EL (cell line): Measurements from ENCODE around the gene RAP2C.

ENCODE experiments used
- DNase-seq: peaks from one replicate; pipeline ENCODE4 v3.0.0-alpha.2; 2016

Gene RAP2C

GRCh38 chrX:132219343-132219768 lies at the start of gene RAP2C:
RAP2C (minus strand) TSS chrX:132219447; CDS start chrX:132217268, 2,179 bp downstream.
- peak; percentile 63 for DNase-seq

DNA sequence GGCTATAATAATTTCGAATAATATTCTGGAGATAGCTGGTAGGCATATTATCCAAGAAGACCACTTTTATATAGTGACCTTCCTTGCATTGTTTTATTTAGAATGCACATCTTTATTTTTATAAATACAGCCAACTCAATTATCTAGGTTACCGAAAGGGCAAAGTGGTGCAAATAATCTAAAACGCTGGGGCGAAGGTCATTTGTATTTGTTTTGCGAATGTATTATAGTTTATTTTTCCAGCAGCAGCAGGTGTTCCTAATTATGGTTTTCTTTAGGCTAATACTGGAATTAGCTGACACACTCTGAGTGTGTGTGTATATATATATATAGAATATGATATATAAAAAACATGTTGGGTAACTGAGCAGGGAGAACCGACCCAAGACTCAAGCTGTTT lies 48.1 kb upstream of the RAP2C start:
- DNase-seq, result no peak

- DNase-seq, result no peak
These were observed 47.5 kb upstream of the RAP2C start for GRCh38 chrX:132266583-132267355.

GRCh38 chrX:132263127-132263526 lies 43.9 kb upstream of the RAP2C start:
- DNase-seq, result no peak

GRCh38 chrX:132258509-132258908 lies 39.3 kb upstream of the RAP2C start:
- DNase-seq, result no peak

DNA sequence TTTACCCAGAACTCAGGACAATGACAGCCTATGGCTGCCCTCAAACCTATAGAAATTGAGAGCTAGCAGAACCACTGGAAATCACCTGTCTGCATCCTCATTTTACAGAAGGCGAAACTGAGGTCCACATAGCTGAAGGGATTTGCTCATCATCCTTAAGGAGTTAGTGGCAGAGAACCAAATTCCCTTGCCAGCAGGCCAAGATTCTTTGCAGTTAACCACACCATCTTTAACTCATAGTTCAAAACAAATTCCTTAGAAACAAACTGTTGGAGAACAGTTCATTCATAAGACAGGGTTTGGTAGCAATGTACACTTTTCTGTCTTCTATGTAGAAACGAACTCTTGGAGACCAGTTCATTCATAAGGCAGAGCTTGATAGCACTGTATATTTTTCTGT lies 37.9 kb upstream of the RAP2C start:
- DNase-seq, result no peak

DNA sequence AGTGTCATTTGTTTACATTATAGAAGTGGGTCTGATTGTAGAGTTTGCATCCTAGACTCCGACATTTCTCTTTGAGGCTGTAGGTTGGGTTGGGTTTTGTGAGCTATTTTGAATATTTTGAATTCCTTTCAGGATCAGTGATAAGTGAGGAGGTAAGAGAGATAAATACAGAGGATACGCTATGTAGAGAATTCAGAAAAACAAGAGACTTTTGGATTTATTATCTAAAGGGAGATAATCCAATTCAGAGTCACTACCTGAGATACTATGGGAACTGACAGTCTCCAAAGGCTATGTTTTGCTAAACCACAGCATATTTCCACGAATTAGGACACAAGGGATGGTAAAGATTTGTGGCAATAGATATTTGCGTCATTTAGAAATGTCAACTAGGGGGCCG lies 16.9 kb upstream of the RAP2C start:
- no peak for DNase-seq

- DNase-seq, result no peak
These were observed 16.2 kb upstream of the RAP2C start for GRCh38 chrX:132235488-132235887.

DNA sequence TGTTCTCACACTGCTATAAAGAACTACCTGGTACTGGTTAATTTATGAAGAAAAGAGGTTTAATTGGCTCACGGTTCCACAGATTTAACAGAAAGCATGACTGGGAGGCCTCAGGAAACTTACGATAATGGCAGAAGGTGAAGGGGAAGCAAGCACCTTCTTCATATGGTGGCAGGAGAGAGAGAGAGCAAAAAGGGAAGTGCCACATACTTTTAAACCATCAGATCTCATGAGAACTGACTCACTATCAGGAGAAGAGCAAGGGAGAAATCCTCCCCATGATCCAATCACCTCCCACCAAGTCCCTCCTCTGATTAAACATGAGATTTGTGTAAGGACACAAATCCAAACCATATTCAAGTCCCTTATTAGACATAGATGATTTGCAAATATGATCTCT lies 12.3 kb upstream of the RAP2C start:
- DNase-seq, result no peak

GRCh38 chrX:132227383-132228112 lies 8.3 kb upstream of the RAP2C start:
- DNase-seq, result no peak

- DNase-seq, result no peak
These were observed 6.9 kb upstream of the RAP2C start for GRCh38 chrX:132226169-132226568.

GRCh38 chrX:132218100-132218812 lies 991 bp downstream of the RAP2C start:
- DNase-seq, result peak; percentile 82

DNA sequence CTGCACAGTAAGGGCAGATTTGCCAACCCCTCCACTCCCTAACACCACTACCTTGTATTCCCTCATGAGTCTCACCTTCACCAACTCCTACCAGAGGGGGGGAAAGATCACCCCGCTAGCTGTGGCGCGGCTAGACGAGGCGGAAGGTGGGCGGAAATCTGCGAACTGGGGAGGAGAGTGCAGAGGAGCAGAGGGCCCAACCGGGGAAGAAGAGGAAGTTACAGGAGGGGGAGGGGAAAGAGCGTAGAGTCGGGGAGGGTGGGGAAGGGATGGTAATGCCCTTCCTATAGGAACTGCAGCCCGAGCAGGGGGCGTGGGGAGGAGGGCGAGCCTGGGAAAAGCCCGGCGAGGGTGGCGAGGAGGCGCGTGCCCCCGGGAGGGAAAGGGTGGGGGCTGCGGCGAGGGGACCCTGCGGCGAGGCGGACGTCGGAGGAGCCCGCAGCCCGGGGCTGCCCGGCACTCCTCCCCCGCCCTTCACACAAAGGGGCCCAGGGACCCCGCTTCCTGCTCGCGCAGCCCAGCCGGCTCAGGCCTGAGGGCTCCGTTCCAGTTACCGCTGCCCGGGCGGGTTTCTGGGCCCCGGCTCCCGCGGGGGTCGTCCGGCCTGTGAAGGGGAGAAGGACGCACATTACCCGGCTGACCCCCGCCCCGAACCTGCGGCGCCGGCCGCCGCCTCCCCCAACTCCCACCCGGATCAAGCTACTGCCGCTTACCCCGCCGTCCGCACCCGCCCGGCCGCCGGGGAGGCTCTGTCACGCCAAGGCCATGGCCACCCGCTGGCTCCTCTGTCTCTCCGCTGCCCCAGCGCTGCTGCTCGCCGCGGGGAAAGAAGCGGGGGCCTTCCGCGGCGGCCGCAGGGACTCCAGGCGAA lies 1.8 kb downstream of the RAP2C start:
- DNase-seq, result peak; percentile 78

GRCh38 chrX:132216806-132217202 lies 2.4 kb downstream of the RAP2C start:
- peak; percentile 31 for DNase-seq

DNA sequence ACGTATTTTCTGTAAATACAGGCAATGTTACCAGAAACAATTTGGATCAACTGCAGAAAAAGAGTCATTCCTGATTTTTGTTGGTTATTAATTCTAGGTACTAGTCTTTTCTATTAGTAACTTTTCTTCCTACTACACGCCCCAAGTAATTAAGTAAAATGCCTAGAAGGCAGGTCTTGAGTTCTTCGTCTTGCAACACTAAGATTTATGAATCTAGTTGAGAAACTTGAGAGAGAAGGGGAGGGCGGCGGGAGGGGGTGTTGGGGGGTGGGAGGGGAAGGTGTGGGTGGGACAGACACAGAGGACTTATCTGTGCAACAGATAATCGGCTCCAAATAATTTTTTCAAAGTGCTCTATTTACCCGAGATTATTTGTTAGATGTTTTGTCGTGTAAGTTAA lies 3.0 kb downstream of the RAP2C start:
- DNase-seq, result no peak

GRCh38 chrX:132214518-132214917 lies 4.7 kb downstream of the RAP2C start:
- no peak for DNase-seq

- DNase-seq, result peak; percentile 24
These were observed 9.7 kb downstream of the RAP2C start for GRCh38 chrX:132209527-132209926.

GRCh38 chrX:132208422-132208821 lies 10.8 kb downstream of the RAP2C start:
- no peak for DNase-seq

DNA sequence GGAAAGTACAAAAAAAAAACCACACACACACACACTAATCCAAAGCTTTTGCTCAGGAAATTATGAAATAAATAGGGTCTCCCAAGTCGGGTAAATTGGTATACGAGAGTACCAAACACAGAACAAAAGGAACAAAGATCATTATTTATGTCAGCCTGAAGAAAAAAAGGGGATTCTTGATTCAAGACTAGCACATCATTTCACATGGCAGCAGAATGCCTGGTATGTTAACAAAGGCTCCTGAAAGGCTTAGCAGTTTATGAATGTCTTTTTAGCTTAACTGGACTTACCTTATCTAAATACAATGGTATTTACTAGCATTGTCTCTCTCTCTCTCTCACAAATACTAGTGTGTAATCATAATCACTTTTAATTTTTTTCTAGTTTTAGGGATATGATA lies 11.3 kb downstream of the RAP2C start:
- DNase-seq, result no peak

- no peak for DNase-seq
These were observed 13.0 kb downstream of the RAP2C start for GRCh38 chrX:132206259-132206658.

DNA sequence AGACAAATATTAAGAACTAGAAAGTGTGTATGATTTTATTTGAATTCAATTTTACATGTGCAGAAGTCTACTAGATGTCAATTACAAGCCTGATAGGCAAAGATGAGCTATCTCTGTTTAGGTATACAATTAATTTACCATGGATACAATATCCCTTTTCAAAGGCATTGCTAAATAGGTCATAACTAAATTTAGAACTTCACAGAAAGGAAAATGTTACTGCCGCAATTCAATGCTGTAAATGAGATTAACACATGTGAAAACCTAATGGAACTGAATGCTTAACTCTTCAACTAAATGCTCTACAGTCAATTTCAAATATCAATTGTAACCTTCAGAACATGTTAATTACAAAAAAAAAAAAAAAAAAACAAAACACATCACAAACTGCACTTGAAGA lies 14.6 kb downstream of the RAP2C start:
- no peak for DNase-seq

GRCh38 chrX:132200976-132201375 lies 18.3 kb downstream of the RAP2C start:
- no peak for DNase-seq

DNA sequence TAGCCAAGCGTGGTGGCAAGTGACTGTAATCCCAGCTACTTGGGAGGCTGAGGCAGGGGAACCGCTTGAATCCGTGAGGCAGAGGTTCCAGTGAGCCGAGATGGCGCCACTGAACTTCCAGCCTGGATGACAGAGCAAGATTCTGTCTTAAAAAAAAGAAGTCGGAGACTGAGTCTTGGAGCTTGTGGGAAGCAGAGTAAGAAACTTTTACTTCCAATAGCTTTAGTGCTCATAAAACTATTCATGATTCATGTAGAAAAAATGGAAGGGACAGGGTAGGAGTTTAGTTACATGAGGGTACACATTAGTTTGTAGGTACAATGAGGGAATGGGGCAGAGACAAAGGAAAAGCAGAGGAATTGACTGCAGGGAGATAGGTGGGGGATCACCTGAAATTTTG lies 19.3 kb downstream of the RAP2C start:
- DNase-seq, result peak; percentile 13
